ENCODE results near the gene FMNL2.

- no peak for TF ChIP-seq CTCF (IDR thresholded peaks at IDR 0.05; ENCODE audit: low read length)
- no peak for TF ChIP-seq EZH2 (IDR thresholded peaks at IDR 0.05; ENCODE audit: borderline replicate concordance, low read length)
Observed at GRCh38 chr2:152396763-152397162, 61.8 kb downstream of the FMNL2 start.
